Measurements from ENCODE around the gene QKI.

- no peak for TF ChIP-seq CTCF (conservative IDR thresholded peaks at IDR 0.05; ENCODE audit: low read depth, low read length)
- no peak for TF ChIP-seq EZH2phosphoT487 (IDR thresholded peaks at IDR 0.05; ENCODE audit: borderline replicate concordance, low read length)
- TF ChIP-seq EZH2 (IDR thresholded peaks at IDR 0.05; ENCODE audit: low read length, unreplicated experiment): no peak
These were observed 118.1 kb downstream of the QKI start for GRCh38 chr6:163532526-163533078.

Measured in PC-3 (cell line).